Subcutaneous abdominal adipose tissue (tissue), 5 donors: ENCODE measurements around the gene CSH1.
"Not testable (repeated sequence)": the region's sequence is repeated elsewhere in the genome, so short reads cannot be mapped to it uniquely, and the experiment has no call there.

Experiments used
- H3K27ac ChIP-seq: one replicate; pipeline ENCODE4 v1.7.0; 2013; ENCODE audit warnings: low read depth, mild to moderate bottlenecking, inconsistent platforms, low read length, moderate library complexity
- H3K27me3 ChIP-seq, 5 donors: one replicate each; pipeline ENCODE4 v1.7.0; 2013; ENCODE audit warnings: low read length in 5 of 5, inconsistent platforms in 1 of 5; ENCODE audit not compliant: control insufficient read depth in 5 of 5, insufficient read depth in 4 of 5
- H3K36me3 ChIP-seq, 5 donors: one replicate each; pipeline ENCODE4 v1.7.0; 2013; ENCODE audit warnings: low read length in 5 of 5; ENCODE audit not compliant: control insufficient read depth in 5 of 5, insufficient read depth in 5 of 5
- H3K4me1 ChIP-seq, 5 donors: one replicate each; pipeline ENCODE4 v1.7.0; 2013; ENCODE audit warnings: low read length in 5 of 5, mild to moderate bottlenecking in 3 of 5, moderate library complexity in 1 of 5; ENCODE audit not compliant: control insufficient read depth in 5 of 5, insufficient read depth in 5 of 5
- H3K4me3 ChIP-seq, 5 donors: one replicate each; pipeline ENCODE4 v1.7.0; 2013; ENCODE audit warnings: low read length in 5 of 5, low read depth in 1 of 5
- H3K9ac ChIP-seq, 5 donors: one replicate each; pipeline ENCODE4 v1.7.0; 2013; ENCODE audit warnings: low read length in 5 of 5, mild to moderate bottlenecking in 4 of 5, moderate library complexity in 3 of 5
- H3K9me3 ChIP-seq, 5 donors: one replicate each; pipeline ENCODE4 v1.7.0; 2013; ENCODE audit warnings: low read length in 5 of 5; ENCODE audit not compliant: control insufficient read depth in 5 of 5
- donor health status: healthy.
- donor health status: healthy.
- donor health status: healthy.
- donor health status: healthy.
- donor health status: healthy.

Gene CSH1

DNA sequence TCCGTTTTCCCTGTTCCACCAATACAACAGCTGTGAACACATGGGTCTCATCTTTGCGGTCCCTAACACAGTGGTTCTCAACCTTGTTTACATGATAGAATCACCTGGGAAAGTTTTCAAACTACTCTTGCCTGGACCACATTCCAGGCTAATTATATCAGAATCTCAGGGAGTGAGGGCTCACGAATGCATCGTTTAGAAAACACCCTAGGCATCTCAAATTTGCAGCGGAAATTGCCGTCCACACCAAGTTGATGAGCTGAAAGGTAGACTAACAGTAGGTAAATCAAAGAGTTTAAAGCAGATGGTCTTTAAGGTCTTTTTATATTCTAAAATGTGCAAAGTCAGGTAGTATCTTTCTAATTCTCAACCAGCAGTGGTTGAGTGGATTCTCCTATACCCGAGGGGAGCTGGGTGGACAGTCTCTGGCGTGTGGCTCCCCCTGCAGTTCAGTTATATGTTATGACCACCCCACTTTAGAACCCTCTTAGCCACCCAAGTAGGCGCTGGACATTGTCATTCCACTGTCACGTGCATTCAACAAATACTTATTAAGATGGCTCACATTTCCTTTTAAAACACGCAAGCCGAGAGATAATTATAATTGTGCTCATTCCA, 10.9 kb upstream of the CSH1 start:
- not testable (repeated sequence) for H3K4me3 ChIP-seq, H3K27ac ChIP-seq

DNA sequence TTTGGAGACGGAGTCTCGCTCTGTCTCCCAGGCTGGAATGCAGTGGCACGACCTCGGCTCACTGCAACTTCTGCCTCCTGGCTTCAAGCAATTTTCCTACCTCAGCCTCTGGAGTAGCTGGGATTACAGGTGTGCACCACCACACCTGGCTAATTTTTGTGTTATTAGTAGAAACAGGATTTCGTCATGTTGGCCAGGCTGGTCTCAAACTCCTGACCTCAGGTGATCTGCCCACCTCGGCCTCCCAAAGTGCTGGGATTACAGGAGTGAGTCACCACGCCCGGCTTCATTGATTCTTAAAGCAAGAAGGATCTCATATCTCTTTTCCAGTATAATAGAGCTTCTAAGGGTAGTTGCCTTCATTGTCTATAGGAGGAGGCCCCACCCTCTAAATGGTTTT, 8.4 kb upstream of the CSH1 start:
- not testable (repeated sequence) for H3K4me3 ChIP-seq

More for the DNA sequence above, 10.9 kb upstream of the CSH1 start:
- H3K9me3 ChIP-seq, H3K9ac ChIP-seq, H3K36me3 ChIP-seq, H3K4me1 ChIP-seq, H3K27me3 ChIP-seq: not testable (repeated sequence)

GRCh38 chr17:63903787-63904201, 7.4 kb upstream of the CSH1 start:
- H3K27me3 ChIP-seq, H3K27ac ChIP-seq, H3K4me3 ChIP-seq, H3K9me3 ChIP-seq, H3K9ac ChIP-seq, H3K36me3 ChIP-seq, H3K4me1 ChIP-seq: not testable (repeated sequence)

More for the DNA sequence above, 8.4 kb upstream of the CSH1 start:
- H3K27me3 ChIP-seq, H3K9ac ChIP-seq, H3K27ac ChIP-seq, H3K36me3 ChIP-seq, H3K9me3 ChIP-seq, H3K4me1 ChIP-seq: not testable (repeated sequence)

GRCh38 chr17:63901971-63902370, 5.6 kb upstream of the CSH1 start:
- not testable (repeated sequence) for H3K27ac ChIP-seq, H3K9me3 ChIP-seq, H3K4me1 ChIP-seq, H3K4me3 ChIP-seq, H3K36me3 ChIP-seq, H3K27me3 ChIP-seq, H3K9ac ChIP-seq

- not testable (repeated sequence) for H3K36me3 ChIP-seq, H3K9me3 ChIP-seq, H3K4me3 ChIP-seq, H3K27ac ChIP-seq, H3K4me1 ChIP-seq, H3K9ac ChIP-seq, H3K27me3 ChIP-seq
Measured at GRCh38 chr17:63898899-63899798, 2.8 kb upstream of the CSH1 start.

DNA sequence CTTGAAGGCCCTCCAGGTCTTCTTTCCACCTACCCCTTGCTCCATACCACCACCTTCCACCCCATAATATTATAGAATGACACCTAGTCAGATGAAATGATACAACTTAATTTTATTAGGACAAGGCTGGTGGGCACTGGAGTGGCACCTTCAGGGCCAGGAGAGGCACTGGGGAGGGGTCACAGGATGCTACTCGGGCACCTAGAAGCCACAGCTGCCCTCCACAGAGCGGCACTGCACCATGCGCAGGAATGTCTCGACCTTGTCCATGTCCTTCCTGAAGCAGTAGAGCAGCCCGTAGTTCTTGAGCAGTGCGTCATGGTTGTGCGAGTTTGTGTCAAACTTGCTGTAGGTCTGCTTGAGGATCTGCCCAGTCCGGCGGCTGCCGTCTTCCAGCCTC, 1.6 kb downstream of the CSH1 start:
- H3K9ac ChIP-seq, H3K27ac ChIP-seq: not testable (repeated sequence)

DNA sequence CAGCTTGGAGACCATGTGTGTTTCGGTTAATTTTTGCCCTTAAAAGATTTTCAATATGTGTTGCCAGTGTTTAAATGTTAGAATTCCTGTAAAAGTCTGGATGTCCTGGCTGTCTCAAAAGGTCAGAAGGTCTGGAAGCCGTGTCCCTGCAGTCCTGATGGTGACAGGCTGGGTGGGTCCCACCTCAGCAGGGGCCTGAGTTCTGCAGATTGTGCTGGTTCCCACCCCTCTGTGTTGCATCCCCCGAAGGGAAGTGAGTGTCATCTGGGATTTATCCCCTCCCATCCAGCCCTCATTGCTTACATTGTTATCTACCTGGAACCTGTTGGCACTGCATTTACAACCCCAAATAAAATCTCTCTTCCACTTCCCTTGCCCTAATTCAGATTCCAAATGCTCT, 2.4 kb downstream of the CSH1 start:
- H3K4me1 ChIP-seq, H3K27me3 ChIP-seq, H3K27ac ChIP-seq, H3K9me3 ChIP-seq, H3K4me3 ChIP-seq, H3K9ac ChIP-seq, H3K36me3 ChIP-seq: not testable (repeated sequence)

More for the DNA sequence above, 1.6 kb downstream of the CSH1 start:
- not testable (repeated sequence) for H3K4me1 ChIP-seq, H3K9me3 ChIP-seq, H3K36me3 ChIP-seq, H3K4me3 ChIP-seq, H3K27me3 ChIP-seq

DNA sequence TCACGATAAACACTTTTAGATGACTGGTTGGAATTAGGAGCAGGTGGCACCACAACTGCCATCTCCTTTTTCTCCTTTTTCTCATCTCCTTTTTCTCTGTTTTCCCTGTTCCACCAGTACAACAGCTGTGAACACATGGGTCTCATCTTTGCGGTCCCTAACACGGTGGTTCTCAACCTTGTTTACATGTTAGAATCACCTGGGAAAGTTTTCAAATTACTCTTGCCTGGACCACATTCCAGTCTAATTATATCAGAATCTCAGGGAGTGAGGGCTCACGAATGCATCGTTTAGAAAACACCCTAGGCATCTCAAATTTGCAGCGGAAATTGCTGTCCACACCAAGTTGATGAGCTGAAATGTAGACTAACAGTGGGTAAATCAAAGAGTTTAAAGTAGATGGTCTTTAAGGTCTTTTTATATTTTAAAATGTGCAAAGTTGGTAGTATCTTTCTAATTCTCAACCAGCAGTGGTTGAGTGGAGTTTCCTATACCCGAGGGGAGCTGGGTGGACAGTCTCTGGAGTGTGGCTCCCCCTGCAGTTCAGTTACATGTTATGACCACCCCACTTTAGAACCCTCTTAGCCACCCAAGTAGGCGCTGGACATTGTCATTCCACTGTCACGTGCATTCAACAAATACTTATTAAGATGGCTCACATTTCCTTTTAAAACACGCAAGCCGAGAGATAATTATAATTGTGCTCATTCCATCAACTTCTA, 3.9 kb downstream of the CSH1 start:
- not testable (repeated sequence) for H3K4me1 ChIP-seq, H3K27me3 ChIP-seq

DNA sequence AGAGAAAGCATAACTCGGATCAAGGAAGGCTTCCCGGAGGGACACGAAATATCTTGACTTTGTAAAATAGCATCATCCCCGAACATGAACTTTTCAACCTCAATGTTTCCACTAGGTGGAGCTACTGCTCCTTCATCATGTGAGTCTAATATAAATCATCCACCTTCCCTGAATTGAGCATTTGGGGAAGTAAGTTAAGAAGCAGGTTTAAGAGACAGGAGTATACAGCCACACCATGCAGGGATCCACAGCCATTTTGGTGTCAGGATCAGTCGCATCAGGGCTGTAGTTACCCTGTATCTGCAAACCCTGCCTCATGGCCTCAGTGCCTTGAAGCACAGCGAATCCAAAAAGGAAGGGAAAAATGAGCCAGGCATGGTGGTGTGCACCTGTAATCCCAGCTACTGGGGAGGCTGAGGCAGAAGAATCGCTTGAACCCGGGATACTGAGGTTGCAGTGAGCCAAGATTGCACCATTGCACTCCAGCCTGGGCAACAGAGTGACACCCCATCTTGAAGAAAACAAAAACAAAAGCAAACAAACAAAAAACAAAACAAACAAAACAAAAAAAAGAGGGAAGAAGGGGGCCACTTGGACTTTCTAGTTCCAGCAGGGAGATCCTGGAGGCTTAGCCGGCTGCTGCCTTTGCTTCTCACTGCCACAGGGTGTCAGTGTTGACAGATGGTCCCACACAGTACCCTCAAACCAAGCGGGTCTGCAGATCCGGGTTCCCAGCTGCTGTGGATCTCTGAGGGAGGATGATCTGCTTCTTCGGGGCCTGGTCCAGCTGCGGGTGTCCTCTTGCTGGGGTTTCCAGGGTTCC, 7.1 kb downstream of the CSH1 start:
- H3K4me3 ChIP-seq: not testable (repeated sequence)

More for the DNA sequence above, 3.9 kb downstream of the CSH1 start:
- H3K9ac ChIP-seq, H3K27ac ChIP-seq, H3K36me3 ChIP-seq, H3K4me3 ChIP-seq, H3K9me3 ChIP-seq: not testable (repeated sequence)

More for the DNA sequence above, 7.1 kb downstream of the CSH1 start:
- not testable (repeated sequence) for H3K9ac ChIP-seq, H3K27ac ChIP-seq, H3K4me1 ChIP-seq, H3K36me3 ChIP-seq, H3K27me3 ChIP-seq, H3K9me3 ChIP-seq
